Fibroblast of mammary gland (primary cell): ENCODE data around the gene SLFN11.
A peak's percentile ranks its signal among the peaks of the same experiment; 100 is the strongest.
"Not testable (repeated sequence)": the region's sequence is repeated elsewhere in the genome, so short reads cannot be mapped to it uniquely, and the experiment has no call there.

ENCODE experiments used
- DNase-seq: peaks from one replicate; pipeline ENCODE4 v3.0.0-alpha.2; 2010; ENCODE audit warnings: low read depth
- H3K4me3 ChIP-seq: 2 replicates; pipeline ENCODE4 v1.5.1; 2011; ENCODE audit warnings: low read depth, mild to moderate bottlenecking, low read length, moderate library complexity; ENCODE audit not compliant: control insufficient read depth
- CTCF ChIP-seq: conservative IDR thresholded peaks from 2 replicates; pipeline ENCODE4 v1.5.1; 2011; ENCODE audit warnings: low read depth, low read length, inconsistent platforms; ENCODE audit not compliant: control insufficient read depth, insufficient read depth

Gene SLFN11

DNA sequence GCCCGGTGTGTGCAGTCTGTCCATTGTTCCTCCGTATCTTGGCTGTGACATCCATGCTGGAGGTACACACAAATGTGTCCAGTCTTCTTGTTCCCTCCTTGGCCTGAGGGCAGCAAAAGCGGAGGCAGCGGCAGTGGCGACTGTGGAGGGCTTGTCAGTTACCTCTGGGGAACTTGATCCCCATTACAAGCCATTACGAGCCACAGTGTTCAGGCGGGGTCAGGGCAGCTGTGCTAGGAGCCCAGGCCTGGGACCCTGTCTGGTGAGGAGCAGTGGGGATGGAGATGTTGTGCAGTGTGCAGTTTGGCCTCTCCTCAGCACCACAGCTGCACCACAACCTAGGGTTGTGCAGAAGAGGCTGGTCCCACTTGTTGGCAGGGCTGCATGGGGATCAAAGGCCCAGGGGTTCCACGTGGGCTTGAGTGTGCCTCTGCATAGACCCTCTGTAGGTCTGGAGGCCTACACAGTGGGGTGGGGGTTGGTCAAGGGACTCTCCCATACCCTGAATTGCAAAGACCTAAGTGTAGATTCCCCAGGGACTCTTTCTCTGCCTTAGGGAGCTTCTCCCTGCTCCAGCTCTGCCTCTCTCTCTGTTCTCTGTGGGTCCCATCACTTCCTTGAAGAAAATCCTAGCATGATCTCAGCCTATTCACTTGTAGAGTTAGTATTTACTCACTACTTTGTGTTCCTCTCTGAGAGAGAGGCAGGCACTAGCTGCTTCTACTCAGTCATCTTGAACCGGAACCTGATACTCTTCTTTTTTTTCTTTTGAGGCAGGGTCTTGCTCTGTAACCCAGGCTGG lies 58.8 kb downstream of the SLFN11 start:
- no peak for TF ChIP-seq CTCF
- peak; percentile 23 for DNase-seq
- H3K4me3 ChIP-seq, result no peak overlapping the region

GRCh38 chr17:35313875-35314409 lies 59.5 kb downstream of the SLFN11 start:
- no peak overlapping the region for H3K4me3 ChIP-seq
- TF ChIP-seq CTCF, result no peak
- DNase-seq, result no peak

- no peak overlapping the region for H3K4me3 ChIP-seq
- peak; percentile 80 for TF ChIP-seq CTCF
- DNase-seq, result peak; percentile 76
Observed at GRCh38 chr17:35312790-35313711, 60.4 kb downstream of the SLFN11 start.

GRCh38 chr17:35312346-35312745 lies 61.1 kb downstream of the SLFN11 start:
- DNase-seq, result no peak
- H3K4me3 ChIP-seq, result no peak overlapping the region
- TF ChIP-seq CTCF, result no peak

DNA sequence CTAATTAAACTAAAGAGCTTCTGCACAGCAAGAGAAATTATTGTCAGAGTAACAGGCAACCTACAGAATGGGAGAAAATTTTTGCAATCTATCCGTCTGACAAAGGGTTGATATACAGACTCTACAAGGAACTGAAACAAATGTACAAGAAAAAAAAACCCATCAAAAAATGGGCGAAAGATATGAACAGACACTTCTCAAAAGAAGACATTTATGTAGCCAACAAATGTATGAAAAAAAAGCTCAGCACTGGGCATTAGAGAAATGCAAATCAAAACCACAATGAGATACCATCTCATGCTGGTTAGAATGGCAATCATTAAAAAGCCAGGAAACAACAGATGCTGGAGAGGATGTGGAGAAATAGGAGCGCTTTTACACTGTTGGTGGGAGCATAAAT lies 64.1 kb downstream of the SLFN11 start:
- not testable (repeated sequence) for DNase-seq

More for the DNA sequence above, 64.1 kb downstream of the SLFN11 start:
- H3K4me3 ChIP-seq, result not testable (repeated sequence)
